Measurements from ENCODE around the gene PAM.

Gene PAM

GRCh38 chr5:102766295-102767090 is 11.4 kb downstream of the PAM start:
- no peak overlapping the region for H3K18ac ChIP-seq (ENCODE audit: low read depth in 1 of 2, low read length in 2 of 2)
- H3K9ac ChIP-seq (ENCODE audit: low read length) = no peak overlapping the region
- no peaks in the 10 kb centered on the region for H3K9me3 ChIP-seq (ENCODE audit: control insufficient read depth, low read length)
- H3K4me2 ChIP-seq (ENCODE audit: low read length, poor library complexity, severe bottlenecking) = no peak overlapping the region
- H2BK12ac ChIP-seq (ENCODE audit: low read length in 2 of 2) = no peak overlapping the region
- H2BK5ac ChIP-seq (ENCODE audit: low read depth, low read length, poor library complexity, severe bottlenecking) = no peak overlapping the region
- no peak overlapping the region for H2AFZ ChIP-seq (ENCODE audit: low read depth, low read length)
- no peak overlapping the region for H3K27ac ChIP-seq (ENCODE audit: low read length, poor library complexity, severe bottlenecking)
- no peak overlapping the region for H3K4me3 ChIP-seq (ENCODE audit: insufficient read depth in 1 of 2, low read depth in 1 of 2, low read length in 2 of 2)
- no peak overlapping the region for H2AK5ac ChIP-seq (ENCODE audit: low read length, severe bottlenecking)
- H3K36me3 ChIP-seq (ENCODE audit: control insufficient read depth in 1 of 2, insufficient read depth in 2 of 2, low read depth in 1 of 2, low read length in 2 of 2) = peaks cover 0 to 6% of the 10 kb centered on the region in 2 experiments
- no peaks in the 10 kb centered on the region for H3K27me3 ChIP-seq (ENCODE audit: control insufficient read depth in 1 of 2, insufficient read depth in 1 of 2, low read length in 2 of 2)
- H2BK15ac ChIP-seq (ENCODE audit: low read depth, poor library complexity, severe bottlenecking) = no peak overlapping the region
- no peak overlapping the region for H4K8ac ChIP-seq (ENCODE audit: low read length)
- no peak overlapping the region for H3K23ac ChIP-seq (ENCODE audit: low read length in 2 of 2)
- H3K4me1 ChIP-seq (ENCODE audit: control insufficient read depth, insufficient read depth, low read depth, low read length) = no peaks in the 10 kb centered on the region
- 80% methylated on average over 3 of the region's 4 CpGs for WGBS
- H3K4ac ChIP-seq (ENCODE audit: low read depth in 1 of 2, low read length in 2 of 2) = no peak overlapping the region
- H3K79me1 ChIP-seq (replicated peaks; ENCODE audit: low read length, poor library complexity, severe bottlenecking) = peaks cover 11% of the 10 kb centered on the region
- DNase-seq = no peak
- H3K14ac ChIP-seq (ENCODE audit: low read length in 2 of 2) = no peak overlapping the region
- H2BK120ac ChIP-seq (ENCODE audit: low read depth, low read length) = no peak overlapping the region
- no peak overlapping the region for H4K91ac ChIP-seq (ENCODE audit: low read length)

GRCh38 chr5:102767862-102768261 is 12.8 kb downstream of the PAM start:
- Histone ChIP-seq H3K23ac (ENCODE audit: low read length in 2 of 2) (no peak overlapping the region), H2BK120ac (ENCODE audit: low read depth, low read length) (no peak overlapping the region), H3K27me3 (ENCODE audit: control insufficient read depth in 1 of 2, insufficient read depth in 1 of 2, low read length in 2 of 2) (no peaks in the 10 kb centered on the region), H2BK12ac (ENCODE audit: low read length in 2 of 2) (no peak overlapping the region), H3K9me3 (ENCODE audit: control insufficient read depth, low read length) (no peaks in the 10 kb centered on the region), H2AFZ (ENCODE audit: low read depth, low read length) (no peak overlapping the region), H2BK15ac (ENCODE audit: low read depth, poor library complexity, severe bottlenecking) (no peak overlapping the region), H3K36me3 (ENCODE audit: control insufficient read depth in 1 of 2, insufficient read depth in 2 of 2, low read depth in 1 of 2, low read length in 2 of 2) (peaks cover 0 to 6% of the 10 kb centered on the region in 2 experiments), H3K27ac (ENCODE audit: low read length, poor library complexity, severe bottlenecking) (no peak overlapping the region), H3K79me1 (replicated peaks; ENCODE audit: low read length, poor library complexity, severe bottlenecking) (peaks cover 11% of the 10 kb centered on the region), H3K4me2 (ENCODE audit: low read length, poor library complexity, severe bottlenecking) (no peak overlapping the region), H3K4me1 (ENCODE audit: control insufficient read depth, insufficient read depth, low read depth, low read length) (no peaks in the 10 kb centered on the region), H3K18ac (ENCODE audit: low read depth in 1 of 2, low read length in 2 of 2) (no peak overlapping the region), H3K4ac (ENCODE audit: low read depth in 1 of 2, low read length in 2 of 2) (no peak overlapping the region), H3K9ac (ENCODE audit: low read length) (no peak overlapping the region), H2AK5ac (ENCODE audit: low read length, severe bottlenecking) (no peak overlapping the region), H2BK5ac (ENCODE audit: low read depth, low read length, poor library complexity, severe bottlenecking) (no peak overlapping the region), H4K8ac (ENCODE audit: low read length) (no peak overlapping the region), H4K91ac (ENCODE audit: low read length) (no peak overlapping the region), H3K4me3 (ENCODE audit: insufficient read depth in 1 of 2, low read depth in 1 of 2, low read length in 2 of 2) (no peak overlapping the region), H3K14ac (ENCODE audit: low read length in 2 of 2) (no peak overlapping the region)
- 100% methylated on average over 2 of the region's 2 CpGs for WGBS
- DNase-seq = no peak

GRCh38 chr5:102770803-102771202 is 15.7 kb downstream of the PAM start:
- Histone ChIP-seq H2BK15ac (ENCODE audit: low read depth, poor library complexity, severe bottlenecking) (no peak overlapping the region), H3K9me3 (ENCODE audit: control insufficient read depth, low read length) (no peaks in the 10 kb centered on the region), H3K79me1 (replicated peaks; ENCODE audit: low read length, poor library complexity, severe bottlenecking) (peaks cover 10% of the 10 kb centered on the region), H2BK5ac (ENCODE audit: low read depth, low read length, poor library complexity, severe bottlenecking) (no peak overlapping the region), H3K14ac (ENCODE audit: low read length in 2 of 2) (no peak overlapping the region), H2AFZ (ENCODE audit: low read depth, low read length) (no peak overlapping the region), H2BK12ac (ENCODE audit: low read length in 2 of 2) (no peak overlapping the region), H3K9ac (ENCODE audit: low read length) (no peak overlapping the region), H3K23ac (ENCODE audit: low read length in 2 of 2) (no peak overlapping the region), H3K27ac (ENCODE audit: low read length, poor library complexity, severe bottlenecking) (no peak overlapping the region), H4K91ac (ENCODE audit: low read length) (no peak overlapping the region), H3K4me2 (ENCODE audit: low read length, poor library complexity, severe bottlenecking) (no peak overlapping the region), H3K18ac (ENCODE audit: low read depth in 1 of 2, low read length in 2 of 2) (no peak overlapping the region), H3K4me3 (ENCODE audit: insufficient read depth in 1 of 2, low read depth in 1 of 2, low read length in 2 of 2) (no peak overlapping the region), H4K8ac (ENCODE audit: low read length) (no peak overlapping the region), H2BK120ac (ENCODE audit: low read depth, low read length) (no peak overlapping the region), H3K36me3 (ENCODE audit: control insufficient read depth in 1 of 2, insufficient read depth in 2 of 2, low read depth in 1 of 2, low read length in 2 of 2) (peaks cover 0 to 2% of the 10 kb centered on the region in 2 experiments), H3K27me3 (ENCODE audit: control insufficient read depth in 1 of 2, insufficient read depth in 1 of 2, low read length in 2 of 2) (no peaks in the 10 kb centered on the region), H3K4me1 (ENCODE audit: control insufficient read depth, insufficient read depth, low read depth, low read length) (no peaks in the 10 kb centered on the region), H2AK5ac (ENCODE audit: low read length, severe bottlenecking) (no peak overlapping the region), H3K4ac (ENCODE audit: low read depth in 1 of 2, low read length in 2 of 2) (no peak overlapping the region)
- WGBS = 94% methylated on average over 1 of the region's 3 CpGs
- DNase-seq = no peak

GRCh38 chr5:102771435-102771834 is 16.3 kb downstream of the PAM start:
- no peak for DNase-seq
- Histone ChIP-seq H3K4me1 (ENCODE audit: control insufficient read depth, insufficient read depth, low read depth, low read length) (no peaks in the 10 kb centered on the region), H3K27me3 (ENCODE audit: control insufficient read depth in 1 of 2, insufficient read depth in 1 of 2, low read length in 2 of 2) (no peaks in the 10 kb centered on the region), H3K9ac (ENCODE audit: low read length) (no peak overlapping the region), H3K27ac (ENCODE audit: low read length, poor library complexity, severe bottlenecking) (no peak overlapping the region), H2AFZ (ENCODE audit: low read depth, low read length) (no peak overlapping the region), H2BK120ac (ENCODE audit: low read depth, low read length) (no peak overlapping the region), H4K8ac (ENCODE audit: low read length) (no peak overlapping the region), H3K14ac (ENCODE audit: low read length in 2 of 2) (no peak overlapping the region), H2BK12ac (ENCODE audit: low read length in 2 of 2) (no peak overlapping the region), H3K4ac (ENCODE audit: low read depth in 1 of 2, low read length in 2 of 2) (no peak overlapping the region), H3K4me2 (ENCODE audit: low read length, poor library complexity, severe bottlenecking) (no peak overlapping the region), H2AK5ac (ENCODE audit: low read length, severe bottlenecking) (no peak overlapping the region), H2BK15ac (ENCODE audit: low read depth, poor library complexity, severe bottlenecking) (no peak overlapping the region), H3K9me3 (ENCODE audit: control insufficient read depth, low read length) (no peaks in the 10 kb centered on the region), H2BK5ac (ENCODE audit: low read depth, low read length, poor library complexity, severe bottlenecking) (no peak overlapping the region), H4K91ac (ENCODE audit: low read length) (no peak overlapping the region), H3K18ac (ENCODE audit: low read depth in 1 of 2, low read length in 2 of 2) (no peak overlapping the region), H3K36me3 (ENCODE audit: control insufficient read depth in 1 of 2, insufficient read depth in 2 of 2, low read depth in 1 of 2, low read length in 2 of 2) (peaks cover 0 to 2% of the 10 kb centered on the region in 2 experiments), H3K4me3 (ENCODE audit: insufficient read depth in 1 of 2, low read depth in 1 of 2, low read length in 2 of 2) (no peak overlapping the region), H3K79me1 (replicated peaks; ENCODE audit: low read length, poor library complexity, severe bottlenecking) (peaks cover 9% of the 10 kb centered on the region), H3K23ac (ENCODE audit: low read length in 2 of 2) (no peak overlapping the region)
